Prostate gland (tissue), 2 donors: Measurements from ENCODE around the gene VRK3. TPM values are rescaled to one million over a fixed set of nuclear protein-coding genes. Genes with fewer than 3 reads are reported as not detected.

Experiments used
- DNase-seq: peaks from one replicate; pipeline ENCODE4 v3.0.0-alpha.2; 2019; ENCODE audit warnings: low spot score
- H3K27ac ChIP-seq, 2 donors: fragments of 200-600 bp; sonication (generic); 2 replicates each; pipeline ENCODE4 v1.5.1; 2017 to 2019
- H3K27me3 ChIP-seq: fragments of 200-600 bp; sonication (generic); replicated peaks from 2 replicates; pipeline ENCODE4 v1.5.1; 2019; ENCODE audit not compliant: insufficient read depth
- H3K36me3 ChIP-seq, 2 donors: fragments of 200-600 bp; sonication (generic); 1 replicate in 1 of 2; 2 replicates in 1 of 2; pipeline versions ENCODE4 v1.5.1 to v1.8.1; 2017 to 2019
- H3K4me1 ChIP-seq: fragments of 200-600 bp; sonication (generic); replicated peaks from 2 replicates; pipeline ENCODE4 v1.5.1; 2019
- H3K4me3 ChIP-seq, 2 donors: fragments of 200-600 bp; sonication (generic); 2 replicates each; pipeline ENCODE4 v1.5.1; 2017 to 2019
- H3K9me3 ChIP-seq: fragments of 200-600 bp; sonication (generic); 2 replicates; pipeline ENCODE4 v1.5.1; 2017
- CTCF ChIP-seq, 4 experiments: fragments of 200-600 bp in 2 of 4; fragments of 450-650 bp in 2 of 4; sonication (generic) in 2 of 4; IDR thresholded peaks; 1 replicate in 3 of 4; 2 replicates in 1 of 4; pipeline ENCODE4 v1.5.1; 2016 to 2019; ENCODE audit warnings: antibody characterized with exemption in 4 of 4, mild to moderate bottlenecking in 2 of 4, moderate library complexity in 2 of 4
- POLR2A ChIP-seq: fragments of 450-650 bp; IDR thresholded peaks from one replicate; pipeline ENCODE4 v1.6.1; 2016; ENCODE audit warnings: antibody characterized with exemption, mild to moderate bottlenecking
- POLR2AphosphoS5 ChIP-seq: sonication (generic); formaldehyde crosslinking; IDR thresholded peaks from one replicate; pipeline ENCODE4 v1.6.1; 2017; ENCODE audit warnings: antibody characterized with exemption
- WGBS: methylation state at CpG from one replicate; pipeline ENCODE4 v1.1.5; 2018; 5-methylcytosine and 5-hydroxymethylcytosine counted together
- intact Hi-C: fragments of 100-400 bp; cut with DNase I; formaldehyde crosslinking; loops from one replicate; pipeline ENCODE4 v1.14.2; 2022
- total RNA-seq, 2 donors: library from RNA; depleted of rRNA; stranded (reverse); fragments of >200 nt; gene quantifications; one replicate each; pipeline ENCODE4 v1.1.0, GENCODE V29; 2016

VRK3 gene
- total RNA-seq, 2 donors from 2014 or later, result 47.8 to 76.5 TPM

GRCh38 chr19:50022823-50023222, 2.3 kb downstream of the VRK3 start:
- no peak for DNase-seq
- Histone ChIP-seq H3K36me3 (no peaks in the 10 kb centered on the region), H3K27me3 (no peaks in the 10 kb centered on the region), H3K9me3 (no peaks in the 10 kb centered on the region), H3K27ac (no peak overlapping the region), H3K4me3 (no peak overlapping the region), H3K4me1 (peaks cover 15% of the 10 kb centered on the region)
- 80% methylated on average over 7 of the region's 7 CpGs for WGBS
- intact Hi-C loops, result loop anchor here (10.0 kb wide), 2 partner anchors 88 to 352 kb away; partner anchors contain the start of gene NR1H2
- no peak for TF ChIP-seq POLR2AphosphoS5
- no peak for TF ChIP-seq CTCF (IDR thresholded peaks at IDR 0.05)
- no peak for TF ChIP-seq POLR2A

- TF ChIP-seq POLR2A, result no peak
- TF ChIP-seq POLR2AphosphoS5, result no peak
- no peak for TF ChIP-seq CTCF (IDR thresholded peaks at IDR 0.05)
- Histone ChIP-seq H3K27me3 (no peaks in the 10 kb centered on the region), H3K9me3 (no peaks in the 10 kb centered on the region), H3K4me3 (no peak overlapping the region), H3K4me1 (peaks cover 8% of the 10 kb centered on the region), H3K36me3 (no peaks in the 10 kb centered on the region), H3K27ac (no peak overlapping the region)
- DNase-seq, result no peak
- intact Hi-C loops, result loop anchor here (10.0 kb wide), 2 partner anchors 86 to 354 kb away; partner anchors contain the start of gene NR1H2
- 75% methylated on average over 6 of the region's 6 CpGs for WGBS
Observed at GRCh38 chr19:50020481-50020880, 4.7 kb downstream of the VRK3 start.

- TF ChIP-seq POLR2AphosphoS5 (no peak), CTCF (IDR thresholded peaks at IDR 0.05) (no peak), POLR2A (no peak)
- intact Hi-C loops, result no loop called here
- H3K9me3 ChIP-seq, result no peaks in the 10 kb centered on the region
- 100% methylated on average over 1 of the region's 1 CpG for WGBS
- H3K36me3 ChIP-seq, result peaks cover 0 to 11% of the 10 kb centered on the region in 2 donors
- no peak for DNase-seq
- H3K27me3 ChIP-seq, result no peaks in the 10 kb centered on the region
- no peaks in the 10 kb centered on the region for H3K4me1 ChIP-seq
- H3K27ac ChIP-seq, result no peak overlapping the region
- no peak overlapping the region for H3K4me3 ChIP-seq
Observed at GRCh38 chr19:50016225-50016807, 8.9 kb downstream of the VRK3 start.

GRCh38 chr19:50008532-50008931, 16.6 kb downstream of the VRK3 start:
- peaks cover 10 to 11% of the 10 kb centered on the region in 2 donors for H3K36me3 ChIP-seq
- intact Hi-C loops, result no loop called here
- H3K27ac ChIP-seq, result no peak overlapping the region
- 57% methylated on average over 10 of the region's 10 CpGs for WGBS
- H3K4me3 ChIP-seq, result no peak overlapping the region
- DNase-seq, result no peak
- H3K4me1 ChIP-seq, result no peaks in the 10 kb centered on the region
- TF ChIP-seq CTCF (IDR thresholded peaks at IDR 0.05), result no peak
- TF ChIP-seq POLR2A, result no peak
- no peak for TF ChIP-seq POLR2AphosphoS5
- no peaks in the 10 kb centered on the region for H3K27me3 ChIP-seq
- H3K9me3 ChIP-seq, result no peaks in the 10 kb centered on the region

- Histone ChIP-seq H3K27me3 (no peaks in the 10 kb centered on the region), H3K4me3 (no peak overlapping the region), H3K9me3 (no peaks in the 10 kb centered on the region), H3K27ac (no peak overlapping the region), H3K36me3 (peaks cover 5 to 10% of the 10 kb centered on the region in 2 donors), H3K4me1 (no peaks in the 10 kb centered on the region)
- intact Hi-C loops, result no loop called here
- 100% methylated on average over 2 of the region's 2 CpGs for WGBS
- no peak for DNase-seq
- no peak for TF ChIP-seq CTCF (IDR thresholded peaks at IDR 0.05)
- no peak for TF ChIP-seq POLR2AphosphoS5
- no peak for TF ChIP-seq POLR2A
Observed at GRCh38 chr19:50007947-50008346, 17.2 kb downstream of the VRK3 start.
